ENCODE results near the gene ATOH8.

ATOH8 gene

GRCh38 chr2:85813211-85813981 is 59.6 kb downstream of the ATOH8 start:
- Histone ChIP-seq H3K27ac (ENCODE audit: low read depth, low read length, poor library complexity, severe bottlenecking) (no peak overlapping the region), H3K9ac (ENCODE audit: low read length) (no peak overlapping the region), H3K36me3 (ENCODE audit: insufficient read depth, low read length) (no peaks in the 10 kb centered on the region), H3K4me3 (ENCODE audit: low read depth, low read length, poor library complexity, severe bottlenecking) (no peak overlapping the region), H4K20me1 (ENCODE audit: insufficient read depth, low read length) (no peaks in the 10 kb centered on the region), H3K4me1 (ENCODE audit: insufficient read depth, low read length, severe bottlenecking) (no peaks in the 10 kb centered on the region), H3K27me3 (ENCODE audit: insufficient read depth, low read length) (peaks cover 8% of the 10 kb centered on the region; the same call in 1 of the 2 replicates), H2AFZ (ENCODE audit: low read length) (no peak overlapping the region), H3K79me2 (ENCODE audit: insufficient read depth, low read length) (no peaks in the 10 kb centered on the region), H3K9me3 (ENCODE audit: low read length) (no peaks in the 10 kb centered on the region), H3K9me2 (ENCODE audit: low read depth, low read length) (no peaks in the 10 kb centered on the region), H3F3A (ENCODE audit: insufficient read depth, low read length) (no peaks in the 10 kb centered on the region), H3K4me2 (ENCODE audit: low read length) (no peak overlapping the region)
- TF ChIP-seq EZH2 (IDR thresholded peaks at IDR 0.05; ENCODE audit: borderline replicate concordance, low read length) (no peak), CTCF (IDR thresholded peaks at IDR 0.05; ENCODE audit: low read length) (no peak)

- H3K4me1 ChIP-seq (ENCODE audit: insufficient read depth, low read length, severe bottlenecking), result no peaks in the 10 kb centered on the region
- no peak overlapping the region for H2AFZ ChIP-seq (ENCODE audit: low read length)
- H3K9ac ChIP-seq (ENCODE audit: low read length), result no peak overlapping the region
- TF ChIP-seq CTCF (IDR thresholded peaks at IDR 0.05; ENCODE audit: low read length), result peak; percentile 91
- TF ChIP-seq EZH2 (IDR thresholded peaks at IDR 0.05; ENCODE audit: borderline replicate concordance, low read length), result no peak
- no peak overlapping the region for H3K27ac ChIP-seq (ENCODE audit: low read depth, low read length, poor library complexity, severe bottlenecking)
- H3K36me3 ChIP-seq (ENCODE audit: insufficient read depth, low read length), result no peaks in the 10 kb centered on the region
- H4K20me1 ChIP-seq (ENCODE audit: insufficient read depth, low read length), result no peaks in the 10 kb centered on the region
- H3K27me3 ChIP-seq (ENCODE audit: insufficient read depth, low read length), result peaks cover 8% of the 10 kb centered on the region; the same call in 1 of the 2 replicates
- no peaks in the 10 kb centered on the region for H3K9me2 ChIP-seq (ENCODE audit: low read depth, low read length)
- H3F3A ChIP-seq (ENCODE audit: insufficient read depth, low read length), result no peaks in the 10 kb centered on the region
- no peaks in the 10 kb centered on the region for H3K9me3 ChIP-seq (ENCODE audit: low read length)
- no peak overlapping the region for H3K4me2 ChIP-seq (ENCODE audit: low read length)
- H3K79me2 ChIP-seq (ENCODE audit: insufficient read depth, low read length), result no peaks in the 10 kb centered on the region
- H3K4me3 ChIP-seq (ENCODE audit: low read depth, low read length, poor library complexity, severe bottlenecking), result no peak overlapping the region
These were observed 60.4 kb downstream of the ATOH8 start for GRCh38 chr2:85813982-85814801.

DNA sequence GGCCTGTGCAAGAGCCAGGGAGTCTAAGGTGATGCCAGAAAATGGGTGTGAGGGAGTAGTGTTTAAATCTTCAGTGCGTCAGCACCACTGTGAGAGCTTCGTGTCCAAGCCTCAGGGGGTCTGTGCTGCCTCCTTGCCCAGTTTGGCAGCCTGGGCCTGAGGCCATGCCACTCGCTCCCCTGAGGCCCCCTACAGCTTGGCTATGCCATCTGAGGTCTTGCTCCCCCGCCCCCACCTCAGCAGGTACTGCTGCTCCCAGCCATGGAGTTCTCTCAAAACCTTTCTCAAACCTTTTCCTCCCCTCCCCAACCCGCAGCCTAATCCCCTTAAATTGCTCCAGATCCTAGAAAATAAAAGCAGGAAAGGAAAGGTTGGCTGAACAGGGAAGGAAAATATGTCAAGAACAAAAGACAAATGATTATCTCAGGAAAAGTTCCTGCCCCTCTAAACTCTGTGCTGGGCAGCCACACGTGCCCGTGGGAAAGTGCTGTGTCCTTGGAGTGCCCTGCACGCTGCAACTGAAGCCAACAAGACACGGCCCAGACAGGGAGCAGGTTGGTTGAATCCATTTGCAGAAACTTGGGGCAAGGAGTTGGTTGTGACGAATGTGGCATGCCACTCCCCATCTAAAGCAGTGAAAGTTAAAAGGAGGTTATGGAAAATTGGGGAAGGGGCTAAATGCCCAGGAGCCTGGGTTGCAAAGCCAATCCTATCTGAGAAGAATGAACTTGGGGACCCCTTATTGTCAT is 61.2 kb downstream of the ATOH8 start:
- Histone ChIP-seq H3K4me2 (ENCODE audit: low read length) (no peak overlapping the region), H3K4me3 (ENCODE audit: low read depth, low read length, poor library complexity, severe bottlenecking) (no peak overlapping the region), H3K4me1 (ENCODE audit: insufficient read depth, low read length, severe bottlenecking) (no peaks in the 10 kb centered on the region), H3K9ac (ENCODE audit: low read length) (no peak overlapping the region), H3K27me3 (ENCODE audit: insufficient read depth, low read length) (peaks cover 8% of the 10 kb centered on the region; the same call in 1 of the 2 replicates), H3K27ac (ENCODE audit: low read depth, low read length, poor library complexity, severe bottlenecking) (no peak overlapping the region), H4K20me1 (ENCODE audit: insufficient read depth, low read length) (no peaks in the 10 kb centered on the region), H3K79me2 (ENCODE audit: insufficient read depth, low read length) (no peaks in the 10 kb centered on the region), H3K9me3 (ENCODE audit: low read length) (no peaks in the 10 kb centered on the region), H3K9me2 (ENCODE audit: low read depth, low read length) (no peaks in the 10 kb centered on the region), H2AFZ (ENCODE audit: low read length) (no peak overlapping the region), H3F3A (ENCODE audit: insufficient read depth, low read length) (no peaks in the 10 kb centered on the region), H3K36me3 (ENCODE audit: insufficient read depth, low read length) (no peaks in the 10 kb centered on the region)
- TF ChIP-seq EZH2 (IDR thresholded peaks at IDR 0.05; ENCODE audit: borderline replicate concordance, low read length) (no peak), CTCF (IDR thresholded peaks at IDR 0.05; ENCODE audit: low read length) (no peak)

Data from OCI-LY1 (cell line).